HepG2 (cell line): Measurements from ENCODE around the gene ESR2. TPM values are rescaled to one million over a fixed set of nuclear protein-coding genes. Genes with fewer than 3 reads are reported as not detected.

ENCODE experiments used
- ATAC-seq: fragments of 200-7000 bp; cut with Tn5 transposase; 3 replicates; pipeline ENCODE4 v1.9.1; 2020; ENCODE audit warnings: mild to moderate bottlenecking, moderate library complexity
- BruUV-seq: library from RNA; stranded (reverse); fragments of 400-500 nt; replicated peaks from 2 replicates; lab custom pipeline; 2021; lab: Mats Ljungman, UMichigan
- CTCF ChIA-PET: fragments of 300-600 bp; formaldehyde crosslinking; extraction: SDS; loops from one replicate; lab custom pipeline; 2021; ENCODE audit warnings: low total read pairs, inconsistent platforms, low intra/inter-chr PET ratio; lab: Yijun Ruan, JAX
- POLR2A ChIA-PET: fragments of 350-600 bp; sonication (Branson Sonifier 250); formaldehyde crosslinking; loops from one replicate; lab custom pipeline; 2020; ENCODE audit warnings: antibody characterized with exemption, inconsistent platforms; lab: Yijun Ruan, JAX
- DNase-seq: peaks from one replicate; pipeline ENCODE4 v3.0.0-alpha.2; 2015; ENCODE audit warnings: low spot score
- FAIRE-seq: peaks from 3 replicates; lab custom pipeline; 2011; peaks lifted over from hg19 to GRCh38; lab: Jason Lieb, UNC
- H2AFZ ChIP-seq: one replicate; pipeline ENCODE4 v1.6.1; 2011; ENCODE audit warnings: low read length, inconsistent platforms
- H3K27ac ChIP-seq: fragments of 300-600 bp; 3 replicates; pipeline ENCODE4 v1.8.0; 2011; ENCODE audit warnings: mixed run types, mild to moderate bottlenecking, mixed read lengths, low read length, inconsistent platforms; ENCODE audit not compliant: insufficient read depth; ENCODE audit errors: extremely low read length
- H3K27me3 ChIP-seq, 2 experiments: fragments of 200-600 bp in 1 of 2; 2 replicates in 1 of 2; 3 replicates in 1 of 2; pipeline versions ENCODE4 v1.6.0 to v1.8.0; 2011; ENCODE audit warnings: low read length in 2 of 2, mild to moderate bottlenecking in 2 of 2, moderate library complexity in 2 of 2, inconsistent platforms in 1 of 2; ENCODE audit not compliant: insufficient read depth in 2 of 2, control insufficient read depth in 1 of 2
- H3K36me3 ChIP-seq, 2 experiments: fragments of 200-600 bp in 1 of 2; replicated peaks in 1 of 2; 2 replicates in 1 of 2; 3 replicates in 1 of 2; pipeline versions ENCODE4 v1.5.1 to v1.8.0; 2011; ENCODE audit warnings: low read length in 2 of 2, inconsistent platforms in 1 of 2; ENCODE audit not compliant: insufficient read depth in 2 of 2, control insufficient read depth in 1 of 2
- H3K4me1 ChIP-seq: 2 replicates; pipeline ENCODE4 v1.5.1; 2012; ENCODE audit warnings: low read length, inconsistent platforms; ENCODE audit not compliant: insufficient read depth
- H3K4me2 ChIP-seq: 2 replicates; pipeline ENCODE4 v1.6.0; 2011; ENCODE audit warnings: low read depth, low read length, inconsistent platforms
- H3K4me3 ChIP-seq, 3 experiments: fragments of 200-600 bp in 1 of 3; sonication (generic), shearing (Covaris generic) in 1 of 3; replicated peaks in 1 of 3; 2 replicates each; pipeline ENCODE4 v1.5.1; 2011 to 2016; ENCODE audit warnings: low read length in 3 of 3, inconsistent platforms in 2 of 3, low read depth in 2 of 3, mild to moderate bottlenecking in 2 of 3, control low read depth in 1 of 3, mixed read lengths in 1 of 3; ENCODE audit not compliant: insufficient read depth in 1 of 3
- H3K79me2 ChIP-seq: one replicate; pipeline ENCODE4 v1.6.1; 2011; ENCODE audit warnings: low read length, inconsistent platforms; ENCODE audit not compliant: insufficient read depth
- H3K9ac ChIP-seq: 2 replicates; pipeline ENCODE4 v1.6.0; 2011; ENCODE audit warnings: mild to moderate bottlenecking, low read depth, low read length, inconsistent platforms; ENCODE audit not compliant: insufficient read depth
- H3K9me3 ChIP-seq: 2 replicates; pipeline ENCODE4 v1.5.1; 2012; ENCODE audit warnings: mild to moderate bottlenecking, low read length
- H4K20me1 ChIP-seq: 2 replicates; pipeline ENCODE4 v1.6.0; 2011; ENCODE audit warnings: inconsistent platforms, mild to moderate bottlenecking, low read length, moderate library complexity; ENCODE audit not compliant: insufficient read depth
- AGO1 ChIP-seq: fragments of 200-400 bp; formaldehyde crosslinking; IDR thresholded peaks from 2 replicates; pipeline ENCODE4 v1.6.1; 2017; ENCODE audit warnings: mild to moderate bottlenecking, low read depth, low read length, moderate library complexity; ENCODE audit not compliant: poor library complexity, severe bottlenecking
- CHCHD3 ChIP-seq: sonication (generic); formaldehyde crosslinking; IDR thresholded peaks from 2 replicates; pipeline ENCODE4 v1.8.0; 2022; ENCODE audit warnings: mild to moderate bottlenecking, missing genetic modification reagents, moderate library complexity
- HOXA3 ChIP-seq: sonication (generic); formaldehyde crosslinking; IDR thresholded peaks from 2 replicates; pipeline ENCODE4 v1.5.0; 2020; ENCODE audit warnings: missing genetic modification reagents
- JDP2 ChIP-seq: sonication (generic); formaldehyde crosslinking; IDR thresholded peaks from 2 replicates; pipeline ENCODE4 v1.8.1; 2022; ENCODE audit warnings: missing genetic modification reagents, borderline replicate concordance
- SIN3B ChIP-seq: fragments of 150-350 bp; IDR thresholded peaks from 2 replicates; pipeline ENCODE4 v1.6.1; 2014; ENCODE audit warnings: low read length
- SP140L ChIP-seq: sonication (generic); formaldehyde crosslinking; IDR thresholded peaks from 2 replicates; pipeline ENCODE4 v1.4.0; 2020; ENCODE audit warnings: missing genetic modification reagents, borderline replicate concordance
- SRY ChIP-seq: sonication (generic); formaldehyde crosslinking; IDR thresholded peaks from 2 replicates; pipeline ENCODE4 v1.8.0; 2022; ENCODE audit warnings: mild to moderate bottlenecking, missing genetic modification reagents
- STAG1 ChIP-seq: sonication (generic); formaldehyde crosslinking; IDR thresholded peaks from 2 replicates; pipeline ENCODE4 v1.4.0; 2020; ENCODE audit warnings: missing genetic modification reagents
- XRCC5 ChIP-seq: fragments of 200-400 bp; formaldehyde crosslinking; optimal IDR thresholded peaks from 2 replicates; pipeline ENCODE3; 2017; ENCODE audit warnings: mild to moderate bottlenecking, low read length
- YY1 ChIP-seq: IDR thresholded peaks from 2 replicates; pipeline ENCODE4 v1.6.1; 2011; ENCODE audit warnings: low read length, low read depth, moderate library complexity, mild to moderate bottlenecking; ENCODE audit not compliant: insufficient read depth, insufficient replicate concordance
- ZNF337 ChIP-seq: sonication (generic); formaldehyde crosslinking; IDR thresholded peaks from 2 replicates; pipeline ENCODE4 v1.5.1; 2020; ENCODE audit warnings: missing genetic modification reagents, low read depth, mild to moderate bottlenecking, borderline replicate concordance
- ZNF432 ChIP-seq: sonication (generic); formaldehyde crosslinking; IDR thresholded peaks from 2 replicates; pipeline ENCODE4 v1.5.0; 2020; ENCODE audit warnings: missing genetic modification reagents, mild to moderate bottlenecking, borderline replicate concordance
- WGBS: methylation state at CpG from one replicate; pipeline ENCODE4 v1.1.6; 2017; ENCODE audit warnings: low lambda C conversion rate; 5-methylcytosine and 5-hydroxymethylcytosine counted together
- in situ Hi-C: cut with HindIII; loops from 2 replicates; pipeline ENCODE4 v1.10.0; 2017; ENCODE audit warnings: low pct_unique_long_range_greater_than_20kb; ENCODE audit not compliant: extremely low pct_ligation_motif_present
- intact Hi-C: fragments of 100-400 bp; cut with micrococcal nuclease; formaldehyde crosslinking; loops from one replicate; pipeline ENCODE4 v1.10.0; 2022; ENCODE audit not compliant: unreplicated experiment
- polyA plus RNA-seq, 8 experiments: library from polyadenylated mRNA; depleted of rRNA in 3 of 8; stranded (reverse) in 7 of 8; unstranded in 1 of 8; fragments of >200 nt; fragmentation: Illumina TruSeq in 4 of 8; extraction: Trizol in 4 of 8; gene quantifications; 2 replicates each; pipeline versions ENCODE4 v1.2.1 to v1.2.3, GENCODE V29; 2011 to 2016; ENCODE audit warnings: low read depth in 4 of 8, missing spikeins in 1 of 8, mixed read lengths in 1 of 8; ENCODE audit not compliant: insufficient read depth in 1 of 8
- total RNA-seq, 5 experiments: library from RNA; depleted of rRNA; stranded (reverse); fragments of >200 nt; fragmentation: Illumina TruSeq; extraction: Trizol; gene quantifications; 2 replicates each; pipeline ENCODE4 v1.2.3, GENCODE V29; 2016; ENCODE audit warnings: low read depth in 1 of 5
- TF ChIP-seq, protein P1 (sequence below): sonication (generic); formaldehyde crosslinking; IDR thresholded peaks from 2 replicates; pipeline ENCODE4 v1.4.0; 2020; ENCODE audit warnings: mild to moderate bottlenecking, missing genetic modification reagents, borderline replicate concordance

The ESR2 gene
- total and polyA plus RNA-seq, 2 of the 13 experiments (the other 11 are each of a cell fraction or from before 2014, with no cell fraction given), result 0.01 to 0.04 TPM

DNA sequence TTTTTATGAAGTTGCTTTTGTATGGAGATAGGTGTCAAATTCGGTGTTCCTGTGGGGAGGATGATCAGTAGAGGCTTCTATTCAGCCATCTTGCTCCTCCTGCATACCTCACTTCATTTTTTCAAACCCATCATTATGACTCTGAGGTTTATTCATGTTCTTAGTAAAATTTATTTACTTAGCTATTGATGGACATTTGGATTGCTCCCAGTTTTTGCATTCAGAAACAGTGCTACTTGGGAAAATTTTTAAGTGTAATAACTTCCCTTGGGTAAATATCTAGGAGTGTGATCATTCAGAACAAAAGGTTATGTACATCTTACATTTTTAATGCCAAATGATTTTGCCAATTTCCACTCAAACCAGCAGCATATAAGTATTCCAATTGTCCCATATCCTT lies 233.1 kb downstream of the ESR2 start:
- H3K27ac ChIP-seq, result no peak overlapping the region
- H3K4me3 ChIP-seq, result no peak overlapping the region
- no peak overlapping the region for H3K4me2 ChIP-seq
- in situ Hi-C loops (no loop called here), intact Hi-C loops (no loop called here)
- H2AFZ ChIP-seq, result no peak overlapping the region
- TF ChIP-seq YY1 (no peak), SP140L (CRISPR knock-in tag) (no peak), CHCHD3 (CRISPR knock-in tag) (no peak)
- 79% methylated on average over 1 of the region's 1 CpG for WGBS
- ATAC-seq, result no peak
- H3K9me3 ChIP-seq, result no peaks in the 10 kb centered on the region
- H3K9ac ChIP-seq, result no peak overlapping the region
- no peak for FAIRE-seq
- POLR2A ChIA-PET, result no interaction called here
- H3K79me2 ChIP-seq, result no peaks in the 10 kb centered on the region
- H3K4me1 ChIP-seq, result peaks cover 12% of the 10 kb centered on the region
- CTCF ChIA-PET, result no interaction called here
- no peaks in the 10 kb centered on the region for H3K27me3 ChIP-seq
- BruUV-seq, result no TSS peak
- no peak for DNase-seq
- no peaks in the 10 kb centered on the region for H3K36me3 ChIP-seq
- H4K20me1 ChIP-seq, result no peaks in the 10 kb centered on the region

DNA sequence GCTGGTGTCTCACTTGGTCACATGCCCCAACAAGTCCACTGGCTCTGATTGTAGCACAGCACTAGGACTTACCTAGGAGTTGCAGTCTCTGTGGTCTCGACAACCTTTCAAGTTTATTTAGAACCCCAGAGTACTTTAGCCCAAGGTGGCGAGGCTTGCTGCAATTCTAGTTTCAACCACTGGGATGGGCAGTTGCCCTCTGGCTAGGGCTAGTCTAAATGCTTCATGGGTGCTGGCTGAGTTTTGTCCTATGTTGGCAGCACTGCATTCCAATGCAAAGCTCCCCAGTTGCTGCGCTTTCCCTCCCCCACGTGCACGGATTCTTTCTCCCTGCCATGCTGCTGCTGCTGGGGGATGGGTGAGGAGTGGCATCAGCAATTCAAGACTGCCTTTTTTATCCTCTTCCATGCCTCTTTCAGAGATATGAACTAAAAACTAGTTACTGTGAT lies 233.5 kb downstream of the ESR2 start:
- BruUV-seq, result no TSS peak
- Histone ChIP-seq H3K4me1 (peaks cover 12% of the 10 kb centered on the region), H3K36me3 (no peaks in the 10 kb centered on the region), H3K27ac (no peak overlapping the region), H4K20me1 (no peaks in the 10 kb centered on the region), H2AFZ (no peak overlapping the region), H3K4me2 (no peak overlapping the region), H3K9me3 (no peaks in the 10 kb centered on the region), H3K27me3 (no peaks in the 10 kb centered on the region), H3K9ac (no peak overlapping the region), H3K79me2 (no peaks in the 10 kb centered on the region), H3K4me3 (no peak overlapping the region)
- ChIA-PET CTCF (no interaction called here), POLR2A (no interaction called here)
- 77% methylated on average over 3 of the region's 5 CpGs for WGBS
- peak; percentile 91 for ATAC-seq
- in situ Hi-C loops (no loop called here), intact Hi-C loops (no loop called here)
- peak; percentile 15 for DNase-seq
- no peak for FAIRE-seq
- TF ChIP-seq, protein P1, sequence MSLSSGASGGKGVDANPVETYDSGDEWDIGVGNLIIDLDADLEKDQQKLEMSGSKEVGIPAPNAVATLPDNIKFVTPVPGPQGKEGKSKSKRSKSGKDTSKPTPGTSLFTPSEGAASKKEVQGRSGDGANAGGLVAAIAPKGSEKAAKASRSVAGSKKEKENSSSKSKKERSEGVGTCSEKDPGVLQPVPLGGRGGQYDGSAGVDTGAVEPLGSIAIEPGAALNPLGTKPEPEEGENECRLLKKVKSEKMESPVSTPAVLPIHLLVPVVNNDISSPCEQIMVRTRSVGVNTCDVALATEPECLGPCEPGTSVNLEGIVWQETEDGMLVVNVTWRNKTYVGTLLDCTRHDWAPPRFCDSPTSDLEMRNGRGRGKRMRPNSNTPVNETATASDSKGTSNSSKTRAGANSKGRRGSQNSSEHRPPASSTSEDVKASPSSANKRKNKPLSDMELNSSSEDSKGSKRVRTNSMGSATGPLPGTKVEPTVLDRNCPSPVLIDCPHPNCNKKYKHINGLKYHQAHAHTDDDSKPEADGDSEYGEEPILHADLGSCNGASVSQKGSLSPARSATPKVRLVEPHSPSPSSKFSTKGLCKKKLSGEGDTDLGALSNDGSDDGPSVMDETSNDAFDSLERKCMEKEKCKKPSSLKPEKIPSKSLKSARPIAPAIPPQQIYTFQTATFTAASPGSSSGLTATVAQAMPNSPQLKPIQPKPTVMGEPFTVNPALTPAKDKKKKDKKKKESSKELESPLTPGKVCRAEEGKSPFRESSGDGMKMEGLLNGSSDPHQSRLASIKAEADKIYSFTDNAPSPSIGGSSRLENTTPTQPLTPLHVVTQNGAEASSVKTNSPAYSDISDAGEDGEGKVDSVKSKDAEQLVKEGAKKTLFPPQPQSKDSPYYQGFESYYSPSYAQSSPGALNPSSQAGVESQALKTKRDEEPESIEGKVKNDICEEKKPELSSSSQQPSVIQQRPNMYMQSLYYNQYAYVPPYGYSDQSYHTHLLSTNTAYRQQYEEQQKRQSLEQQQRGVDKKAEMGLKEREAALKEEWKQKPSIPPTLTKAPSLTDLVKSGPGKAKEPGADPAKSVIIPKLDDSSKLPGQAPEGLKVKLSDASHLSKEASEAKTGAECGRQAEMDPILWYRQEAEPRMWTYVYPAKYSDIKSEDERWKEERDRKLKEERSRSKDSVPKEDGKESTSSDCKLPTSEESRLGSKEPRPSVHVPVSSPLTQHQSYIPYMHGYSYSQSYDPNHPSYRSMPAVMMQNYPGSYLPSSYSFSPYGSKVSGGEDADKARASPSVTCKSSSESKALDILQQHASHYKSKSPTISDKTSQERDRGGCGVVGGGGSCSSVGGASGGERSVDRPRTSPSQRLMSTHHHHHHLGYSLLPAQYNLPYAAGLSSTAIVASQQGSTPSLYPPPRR, result no peak
- TF ChIP-seq ZNF432 (no peak), SRY (no peak), STAG1 (CRISPR knock-in tag) (peak; percentile 34; the same call in 1 of the 2 replicates), XRCC5 (peak; percentile 28), ZNF337 (no peak), JDP2 (CRISPR knock-in tag) (no peak), HOXA3 (CRISPR knock-in tag) (no peak), SIN3B (no peak), AGO1 (no peak)
